T-helper 1 cell treated with Interleukin-12 subunit alpha and Interleukin-12 subunit beta and Interleukin-4 antibody, amounts not matched to agents 30 μg/mL and 1 μg/mL, for 36 hours (primary cell): Measurements from ENCODE around the gene ADAMTS12.

Source experiments
- H3K27ac Mint-ChIP-seq: one replicate; pipeline ENCODE4 v1.8.0; 2021; ENCODE audit warnings: mild to moderate bottlenecking, mixed read lengths
- H3K27me3 Mint-ChIP-seq: one replicate; pipeline ENCODE4 v1.8.0; 2021; ENCODE audit warnings: low read depth, mixed read lengths
- H3K36me3 Mint-ChIP-seq: one replicate; pipeline ENCODE4 v1.8.0; 2021; ENCODE audit warnings: low read depth, mixed read lengths
- H3K4me1 Mint-ChIP-seq: one replicate; pipeline ENCODE4 v1.8.0; 2021; ENCODE audit warnings: low read depth, mixed read lengths
- H3K4me3 Mint-ChIP-seq: one replicate; pipeline ENCODE4 v1.8.0; 2021; ENCODE audit warnings: mild to moderate bottlenecking, moderate library complexity, mixed read lengths
- H3K9me3 Mint-ChIP-seq: one replicate; pipeline ENCODE4 v1.8.0; 2021; ENCODE audit warnings: mixed read lengths

ADAMTS12 gene

GRCh38 chr5:33726422-33727165 is 165.2 kb downstream of the ADAMTS12 start:
- no peak overlapping the region for H3K27ac Mint-ChIP-seq
- H3K9me3 Mint-ChIP-seq, result no peaks in the 10 kb centered on the region

GRCh38 chr5:33725806-33726205 is 166.0 kb downstream of the ADAMTS12 start:
- Mint-ChIP-seq H3K27ac (no peak overlapping the region), H3K36me3 (no peaks in the 10 kb centered on the region), H3K4me3 (no peak overlapping the region), H3K4me1 (no peaks in the 10 kb centered on the region), H3K27me3 (no peaks in the 10 kb centered on the region), H3K9me3 (no peaks in the 10 kb centered on the region)

More at GRCh38 chr5:33726422-33727165, 165.2 kb downstream of the ADAMTS12 start:
- Mint-ChIP-seq H3K36me3 (no peaks in the 10 kb centered on the region), H3K27me3 (no peaks in the 10 kb centered on the region), H3K4me1 (no peaks in the 10 kb centered on the region), H3K4me3 (no peak overlapping the region)

GRCh38 chr5:33721491-33722200 is 170.1 kb downstream of the ADAMTS12 start:
- Mint-ChIP-seq H3K36me3 (no peaks in the 10 kb centered on the region), H3K9me3 (no peaks in the 10 kb centered on the region), H3K4me3 (no peak overlapping the region), H3K27me3 (no peaks in the 10 kb centered on the region), H3K4me1 (no peaks in the 10 kb centered on the region), H3K27ac (no peak overlapping the region)

- Mint-ChIP-seq H3K4me1 (no peaks in the 10 kb centered on the region), H3K9me3 (no peaks in the 10 kb centered on the region), H3K4me3 (no peak overlapping the region), H3K27me3 (no peaks in the 10 kb centered on the region), H3K36me3 (no peaks in the 10 kb centered on the region), H3K27ac (no peak overlapping the region)
Measured at GRCh38 chr5:33720176-33720575, 171.6 kb downstream of the ADAMTS12 start.

- Mint-ChIP-seq H3K4me1 (no peaks in the 10 kb centered on the region), H3K9me3 (no peaks in the 10 kb centered on the region), H3K4me3 (no peak overlapping the region), H3K27ac (no peak overlapping the region), H3K36me3 (no peaks in the 10 kb centered on the region), H3K27me3 (no peaks in the 10 kb centered on the region)
Measured at GRCh38 chr5:33719769-33720168, 172.0 kb downstream of the ADAMTS12 start.

- H3K4me1 Mint-ChIP-seq, result no peaks in the 10 kb centered on the region
- H3K9me3 Mint-ChIP-seq, result peaks cover 4% of the 10 kb centered on the region
- no peak overlapping the region for H3K4me3 Mint-ChIP-seq
- H3K36me3 Mint-ChIP-seq, result no peaks in the 10 kb centered on the region
- H3K27me3 Mint-ChIP-seq, result no peaks in the 10 kb centered on the region
- no peak overlapping the region for H3K27ac Mint-ChIP-seq
Measured at GRCh38 chr5:33715661-33716060, 176.1 kb downstream of the ADAMTS12 start.

- H3K4me3 Mint-ChIP-seq, result no peak overlapping the region
- peaks cover 4% of the 10 kb centered on the region for H3K9me3 Mint-ChIP-seq
- no peaks in the 10 kb centered on the region for H3K4me1 Mint-ChIP-seq
- H3K36me3 Mint-ChIP-seq, result no peaks in the 10 kb centered on the region
- H3K27ac Mint-ChIP-seq, result no peak overlapping the region
- H3K27me3 Mint-ChIP-seq, result no peaks in the 10 kb centered on the region
Measured at GRCh38 chr5:33713136-33713765, 178.5 kb downstream of the ADAMTS12 start.

- H3K27me3 Mint-ChIP-seq, result no peaks in the 10 kb centered on the region
- H3K4me1 Mint-ChIP-seq, result no peaks in the 10 kb centered on the region
- H3K27ac Mint-ChIP-seq, result no peak overlapping the region
- H3K4me3 Mint-ChIP-seq, result no peak overlapping the region
- H3K36me3 Mint-ChIP-seq, result no peaks in the 10 kb centered on the region
- H3K9me3 Mint-ChIP-seq, result peaks cover 4% of the 10 kb centered on the region
Measured at GRCh38 chr5:33712664-33713063, 179.1 kb downstream of the ADAMTS12 start.

GRCh38 chr5:33711094-33711679 is 180.6 kb downstream of the ADAMTS12 start:
- peaks cover 12% of the 10 kb centered on the region for H3K9me3 Mint-ChIP-seq
- no peak overlapping the region for H3K27ac Mint-ChIP-seq
- no peaks in the 10 kb centered on the region for H3K36me3 Mint-ChIP-seq
- H3K4me1 Mint-ChIP-seq, result no peaks in the 10 kb centered on the region
- H3K27me3 Mint-ChIP-seq, result no peaks in the 10 kb centered on the region
- H3K4me3 Mint-ChIP-seq, result no peak overlapping the region

- no peaks in the 10 kb centered on the region for H3K36me3 Mint-ChIP-seq
- no peaks in the 10 kb centered on the region for H3K4me1 Mint-ChIP-seq
- no peak overlapping the region for H3K4me3 Mint-ChIP-seq
- H3K9me3 Mint-ChIP-seq, result peaks cover 10% of the 10 kb centered on the region
- no peak overlapping the region for H3K27ac Mint-ChIP-seq
- H3K27me3 Mint-ChIP-seq, result no peaks in the 10 kb centered on the region
Measured at GRCh38 chr5:33702867-33703266, 188.9 kb downstream of the ADAMTS12 start.

GRCh38 chr5:33701951-33702350 is 189.8 kb downstream of the ADAMTS12 start:
- Mint-ChIP-seq H3K27ac (no peak overlapping the region), H3K4me3 (no peak overlapping the region), H3K4me1 (no peaks in the 10 kb centered on the region), H3K9me3 (peaks cover 8% of the 10 kb centered on the region), H3K27me3 (no peaks in the 10 kb centered on the region), H3K36me3 (no peaks in the 10 kb centered on the region)

GRCh38 chr5:33701251-33701650 is 190.5 kb downstream of the ADAMTS12 start:
- no peak overlapping the region for H3K4me3 Mint-ChIP-seq
- no peaks in the 10 kb centered on the region for H3K27me3 Mint-ChIP-seq
- H3K4me1 Mint-ChIP-seq, result no peaks in the 10 kb centered on the region
- H3K9me3 Mint-ChIP-seq, result peaks cover 3% of the 10 kb centered on the region
- H3K36me3 Mint-ChIP-seq, result no peaks in the 10 kb centered on the region
- no peak overlapping the region for H3K27ac Mint-ChIP-seq

GRCh38 chr5:33696411-33696810 is 195.4 kb downstream of the ADAMTS12 start:
- no peaks in the 10 kb centered on the region for H3K27me3 Mint-ChIP-seq
- H3K4me3 Mint-ChIP-seq, result no peak overlapping the region
- H3K27ac Mint-ChIP-seq, result no peak overlapping the region
- H3K36me3 Mint-ChIP-seq, result no peaks in the 10 kb centered on the region
- no peaks in the 10 kb centered on the region for H3K4me1 Mint-ChIP-seq
- peaks cover 10% of the 10 kb centered on the region for H3K9me3 Mint-ChIP-seq

- Mint-ChIP-seq H3K27ac (no peak overlapping the region), H3K9me3 (peaks cover 10% of the 10 kb centered on the region), H3K4me1 (no peaks in the 10 kb centered on the region), H3K36me3 (no peaks in the 10 kb centered on the region), H3K27me3 (no peaks in the 10 kb centered on the region), H3K4me3 (no peak overlapping the region)
Measured at GRCh38 chr5:33692980-33693379, 198.8 kb downstream of the ADAMTS12 start.
